Measurements from ENCODE around the gene GAL3ST1. TPM values are rescaled to one million over a fixed set of nuclear protein-coding genes. Genes with fewer than 3 reads are reported as not detected.

GAL3ST1 gene
- total RNA-seq, 1 experiment from 2014 or later: 8.9 TPM

DNA sequence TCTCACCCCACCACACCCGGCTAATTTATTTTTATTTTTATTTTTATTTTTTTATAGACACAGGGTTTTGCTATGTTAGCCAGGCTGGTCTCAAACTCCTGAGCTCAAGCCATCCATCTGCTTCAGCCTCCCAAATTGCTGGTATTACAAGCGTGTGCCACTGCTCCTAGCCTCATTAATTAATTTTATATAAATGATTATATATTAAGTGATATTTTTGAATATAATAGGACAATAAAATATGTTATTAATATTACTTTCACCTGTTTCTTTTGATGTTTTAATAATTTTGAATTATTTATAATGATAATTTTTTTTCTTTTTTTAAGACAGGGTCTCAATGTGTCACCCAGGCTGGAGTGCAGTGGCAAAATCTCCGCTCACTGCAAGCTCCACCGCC is 66.8 kb downstream of the GAL3ST1 start:
- no peaks in the 10 kb centered on the region for H3K9me3 Mint-ChIP-seq (ENCODE audit: unreplicated experiment)

DNA sequence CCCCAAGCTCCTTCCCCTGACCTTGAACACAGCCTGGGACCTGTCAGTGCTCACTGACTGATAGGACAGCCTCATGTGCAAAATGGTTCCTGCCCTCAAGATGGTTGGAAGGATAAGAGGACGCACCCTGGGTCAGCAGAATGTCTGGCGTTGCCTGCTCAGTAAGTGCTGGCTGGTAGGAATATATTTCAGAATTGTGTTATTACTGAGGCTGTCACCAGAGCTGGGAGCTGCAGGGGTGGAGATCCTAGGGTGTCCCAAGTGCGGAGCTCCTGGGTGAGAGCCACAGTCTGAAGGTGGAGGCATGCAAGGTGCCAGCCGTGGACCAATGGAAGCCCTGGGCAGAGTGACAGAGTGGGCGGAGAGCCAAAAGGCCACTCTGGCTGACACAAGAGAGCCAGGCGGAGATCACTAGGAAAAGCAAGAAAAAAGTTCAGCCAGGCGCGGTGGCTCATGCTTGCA is 67.9 kb downstream of the GAL3ST1 start:
- DNase-seq: no peak
- CTCF ChIA-PET: no interaction called here
- Histone ChIP-seq H3K36me3 (ENCODE audit: control insufficient read depth, insufficient read depth, low read length) (no peaks in the 10 kb centered on the region), H3K4me1 (no peaks in the 10 kb centered on the region), H3K4me3 (ENCODE audit: low read depth, low read length) (no peak overlapping the region), H3K27me3 (replicated peaks; ENCODE audit: control insufficient read depth, insufficient read depth, low read length) (no peaks in the 10 kb centered on the region), H3K9me3 (no peaks in the 10 kb centered on the region)
- Mint-ChIP-seq H3K27ac (ENCODE audit: unreplicated experiment) (no peak overlapping the region), H3K9me3 (ENCODE audit: unreplicated experiment) (no peaks in the 10 kb centered on the region), H3K4me1 (ENCODE audit: low read depth, unreplicated experiment) (no peaks in the 10 kb centered on the region), H3K36me3 (ENCODE audit: insufficient read depth, unreplicated experiment) (no peaks in the 10 kb centered on the region), H3K4me3 (ENCODE audit: unreplicated experiment) (no peak overlapping the region), H3K27me3 (ENCODE audit: insufficient read depth, unreplicated experiment) (peaks cover 3% of the 10 kb centered on the region)
- POLR2A ChIA-PET: no interaction called here
- BruUV-seq (replicated peaks): no TSS peak
- intact Hi-C loops (cut with micrococcal nuclease; ENCODE audit: unreplicated experiment): no loop called here
- TF ChIP-seq, protein P1, sequence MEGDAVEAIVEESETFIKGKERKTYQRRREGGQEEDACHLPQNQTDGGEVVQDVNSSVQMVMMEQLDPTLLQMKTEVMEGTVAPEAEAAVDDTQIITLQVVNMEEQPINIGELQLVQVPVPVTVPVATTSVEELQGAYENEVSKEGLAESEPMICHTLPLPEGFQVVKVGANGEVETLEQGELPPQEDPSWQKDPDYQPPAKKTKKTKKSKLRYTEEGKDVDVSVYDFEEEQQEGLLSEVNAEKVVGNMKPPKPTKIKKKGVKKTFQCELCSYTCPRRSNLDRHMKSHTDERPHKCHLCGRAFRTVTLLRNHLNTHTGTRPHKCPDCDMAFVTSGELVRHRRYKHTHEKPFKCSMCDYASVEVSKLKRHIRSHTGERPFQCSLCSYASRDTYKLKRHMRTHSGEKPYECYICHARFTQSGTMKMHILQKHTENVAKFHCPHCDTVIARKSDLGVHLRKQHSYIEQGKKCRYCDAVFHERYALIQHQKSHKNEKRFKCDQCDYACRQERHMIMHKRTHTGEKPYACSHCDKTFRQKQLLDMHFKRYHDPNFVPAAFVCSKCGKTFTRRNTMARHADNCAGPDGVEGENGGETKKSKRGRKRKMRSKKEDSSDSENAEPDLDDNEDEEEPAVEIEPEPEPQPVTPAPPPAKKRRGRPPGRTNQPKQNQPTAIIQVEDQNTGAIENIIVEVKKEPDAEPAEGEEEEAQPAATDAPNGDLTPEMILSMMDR (IDR thresholded peaks at IDR 0.05; ENCODE audit: insufficient read depth in 1 of 2, low read depth in 1 of 2, low read length in 1 of 2, severe bottlenecking in 1 of 2, unreplicated experiment in 1 of 2): no peak

More for the DNA sequence above, 66.8 kb downstream of the GAL3ST1 start:
- DNase-seq: no peak
- H3K9me3 ChIP-seq: no peaks in the 10 kb centered on the region
- TF ChIP-seq, protein P1 (IDR thresholded peaks at IDR 0.05; ENCODE audit: insufficient read depth in 1 of 2, low read depth in 1 of 2, low read length in 1 of 2, severe bottlenecking in 1 of 2, unreplicated experiment in 1 of 2): no peak
- no peak overlapping the region for H3K4me3 Mint-ChIP-seq (ENCODE audit: unreplicated experiment)
- no peaks in the 10 kb centered on the region for H3K4me1 Mint-ChIP-seq (ENCODE audit: low read depth, unreplicated experiment)
- intact Hi-C loops (cut with micrococcal nuclease; ENCODE audit: unreplicated experiment): no loop called here
- peaks cover 3% of the 10 kb centered on the region for H3K27me3 Mint-ChIP-seq (ENCODE audit: insufficient read depth, unreplicated experiment)
- no peaks in the 10 kb centered on the region for H3K36me3 Mint-ChIP-seq (ENCODE audit: insufficient read depth, unreplicated experiment)
- no TSS peak for BruUV-seq (replicated peaks)
- ChIA-PET POLR2A (no interaction called here), CTCF (no interaction called here)
- H3K27me3 ChIP-seq (replicated peaks; ENCODE audit: control insufficient read depth, insufficient read depth, low read length): no peaks in the 10 kb centered on the region
- no peak overlapping the region for H3K4me3 ChIP-seq (ENCODE audit: low read depth, low read length)
- H3K4me1 ChIP-seq: no peaks in the 10 kb centered on the region
- H3K27ac Mint-ChIP-seq (ENCODE audit: unreplicated experiment): no peak overlapping the region
- H3K36me3 ChIP-seq (ENCODE audit: control insufficient read depth, insufficient read depth, low read length): no peaks in the 10 kb centered on the region

Other genes starting within 250 kb of the GAL3ST1 start
- gene TBC1D10A, start 247.7 kb downstream of the GAL3ST1 start, total RNA-seq (2022): 11.1 and 12.2 TPM in 2 replicates
- 182 and 188 TPM in 2 replicates for gene SF3A1, start 217.8 kb downstream of the GAL3ST1 start, total RNA-seq (2022)
- gene CCDC157, start 217.7 kb downstream of the GAL3ST1 start, total RNA-seq (2022): 4.8 and 4.9 TPM in 2 replicates
- 12.8 and 14.2 TPM in 2 replicates for gene RNF215, start 187.3 kb downstream of the GAL3ST1 start, total RNA-seq (2022)
- gene SEC14L2, start 177.6 kb downstream of the GAL3ST1 start, total RNA-seq (2022): 9.4 and 11.0 TPM in 2 replicates
- gene MTFP1, start 148.9 kb downstream of the GAL3ST1 start, total RNA-seq (2022): 20.6 and 23.0 TPM in 2 replicates
- not detected in 2 replicates for gene SEC14L3, start 102.6 kb downstream of the GAL3ST1 start, total RNA-seq (2022)
- not detected in 2 replicates for gene SEC14L4, start 69.0 kb downstream of the GAL3ST1 start, total RNA-seq (2022)
- 0.14 TPM in 1 of 2 replicates, not detected in the other for gene SEC14L6, start 27.9 kb downstream of the GAL3ST1 start, total RNA-seq (2022)
- 110 and 117 TPM in 2 replicates for gene PES1, start 17.2 kb upstream of the GAL3ST1 start, total RNA-seq (2022)
- 11.9 and 13.8 TPM in 2 replicates for gene TCN2, start 32.5 kb upstream of the GAL3ST1 start, total RNA-seq (2022)
- 0.27 and 0.74 TPM in 2 replicates for gene SLC35E4, start 61.1 kb upstream of the GAL3ST1 start, total RNA-seq (2022)
- gene DUSP18, start 93.2 kb upstream of the GAL3ST1 start, total RNA-seq (2022): 6.0 and 7.9 TPM in 2 replicates
- 4.2 and 6.2 TPM in 2 replicates for gene OSBP2, start 120.2 kb upstream of the GAL3ST1 start, total RNA-seq (2022)